SK-N-SH treated with all-trans-retinoic acid at 6 μM for 48 hours (cell line): ENCODE measurements around the gene GAA.

ENCODE experiments used
- ARNTL ChIP-seq: fragments of 450-650 bp; formaldehyde crosslinking; IDR thresholded peaks from 2 replicates; pipeline ENCODE4 v1.5.0; 2020; ENCODE audit warnings: low read depth, mild to moderate bottlenecking, moderate library complexity, borderline replicate concordance
- BACH2 ChIP-seq: fragments of 250-450 bp; sonication (Bioruptor Pico); IDR thresholded peaks from 2 replicates; pipeline ENCODE4 v1.9.0; 2021; ENCODE audit warnings: mild to moderate bottlenecking, borderline replicate concordance
- ESRRG ChIP-seq: fragments of 250-450 bp; sonication (Bioruptor Pico); IDR thresholded peaks from 2 replicates; pipeline ENCODE4 v1.6.1; 2021; ENCODE audit warnings: mild to moderate bottlenecking
- GLIS3 ChIP-seq: fragments of 250-450 bp; sonication (Bioruptor Pico); IDR thresholded peaks from 2 replicates; pipeline ENCODE4 v1.5.0; 2020; ENCODE audit warnings: mild to moderate bottlenecking, moderate library complexity
- OSR1 ChIP-seq: fragments of 250-450 bp; sonication (Bioruptor Pico); IDR thresholded peaks from 2 replicates; pipeline ENCODE4 v1.8.0; 2022; ENCODE audit warnings: moderate library complexity, mild to moderate bottlenecking, inconsistent platforms
- ZNF8 ChIP-seq: fragments of 450-650 bp; formaldehyde crosslinking; IDR thresholded peaks from 2 replicates; pipeline ENCODE4 v1.5.0; 2020; ENCODE audit warnings: mild to moderate bottlenecking, moderate library complexity
- TF ChIP-seq, protein P1 (sequence below): fragments of 250-450 bp; sonication (Bioruptor Pico); IDR thresholded peaks from 2 replicates; pipeline ENCODE4 v1.8.0; 2020; ENCODE audit warnings: mild to moderate bottlenecking, moderate library complexity, borderline replicate concordance
- TF ChIP-seq, protein P2 (sequence below): fragments of 250-450 bp; sonication (Bioruptor Pico); IDR thresholded peaks from 2 replicates; pipeline ENCODE4 v1.5.1; 2020; ENCODE audit warnings: low read depth, mild to moderate bottlenecking, moderate library complexity
- TF ChIP-seq, protein P3 (sequence below): fragments of 250-450 bp; sonication (Bioruptor Pico); IDR thresholded peaks from 2 replicates; pipeline ENCODE4 v1.5.1; 2021; ENCODE audit warnings: mild to moderate bottlenecking, moderate library complexity

DNA sequence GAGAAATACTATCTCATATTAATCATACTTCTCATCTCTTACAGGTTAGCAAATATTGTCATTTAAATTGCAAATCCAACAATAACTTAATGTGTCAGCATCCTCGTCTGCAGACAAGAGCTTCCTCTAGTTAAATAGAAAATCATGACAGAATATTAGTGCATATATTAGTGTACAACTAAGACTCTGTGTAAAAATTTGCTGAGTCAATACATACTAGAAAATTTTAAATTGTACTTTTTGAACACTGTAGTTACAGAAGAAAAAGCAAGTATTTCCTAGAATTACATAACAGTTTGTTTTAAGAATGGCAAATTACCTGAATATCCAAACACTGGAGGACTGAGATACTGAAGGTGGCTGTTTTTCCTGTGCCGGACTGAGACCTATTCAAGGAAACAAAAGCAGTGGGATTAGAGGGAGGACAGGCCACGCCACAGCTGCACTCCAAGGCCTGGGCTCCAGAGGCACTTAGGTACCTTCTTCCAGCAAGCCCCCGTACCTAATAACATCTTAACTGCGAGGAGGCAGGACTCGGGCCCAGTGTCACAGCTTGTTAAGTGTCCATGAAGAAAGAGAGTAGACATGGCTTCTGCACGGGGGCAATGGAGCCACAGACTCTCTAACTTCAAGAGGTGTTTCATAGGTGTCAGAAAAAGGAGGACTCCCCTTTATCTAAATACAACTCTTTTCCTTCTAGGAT is 40.2 kb downstream of the GAA start:
- no peak for TF ChIP-seq ZNF8 (CRISPR knock-in tag)
- no peak for TF ChIP-seq ARNTL (CRISPR knock-in tag)
- TF ChIP-seq, protein P1, sequence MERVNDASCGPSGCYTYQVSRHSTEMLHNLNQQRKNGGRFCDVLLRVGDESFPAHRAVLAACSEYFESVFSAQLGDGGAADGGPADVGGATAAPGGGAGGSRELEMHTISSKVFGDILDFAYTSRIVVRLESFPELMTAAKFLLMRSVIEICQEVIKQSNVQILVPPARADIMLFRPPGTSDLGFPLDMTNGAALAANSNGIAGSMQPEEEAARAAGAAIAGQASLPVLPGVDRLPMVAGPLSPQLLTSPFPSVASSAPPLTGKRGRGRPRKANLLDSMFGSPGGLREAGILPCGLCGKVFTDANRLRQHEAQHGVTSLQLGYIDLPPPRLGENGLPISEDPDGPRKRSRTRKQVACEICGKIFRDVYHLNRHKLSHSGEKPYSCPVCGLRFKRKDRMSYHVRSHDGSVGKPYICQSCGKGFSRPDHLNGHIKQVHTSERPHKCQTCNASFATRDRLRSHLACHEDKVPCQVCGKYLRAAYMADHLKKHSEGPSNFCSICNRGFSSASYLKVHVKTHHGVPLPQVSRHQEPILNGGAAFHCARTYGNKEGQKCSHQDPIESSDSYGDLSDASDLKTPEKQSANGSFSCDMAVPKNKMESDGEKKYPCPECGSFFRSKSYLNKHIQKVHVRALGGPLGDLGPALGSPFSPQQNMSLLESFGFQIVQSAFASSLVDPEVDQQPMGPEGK (CRISPR knock-in tag) = no peak
- no peak for TF ChIP-seq BACH2 (CRISPR knock-in tag)
- TF ChIP-seq OSR1 (CRISPR knock-in tag) = no peak
- TF ChIP-seq, protein P2, sequence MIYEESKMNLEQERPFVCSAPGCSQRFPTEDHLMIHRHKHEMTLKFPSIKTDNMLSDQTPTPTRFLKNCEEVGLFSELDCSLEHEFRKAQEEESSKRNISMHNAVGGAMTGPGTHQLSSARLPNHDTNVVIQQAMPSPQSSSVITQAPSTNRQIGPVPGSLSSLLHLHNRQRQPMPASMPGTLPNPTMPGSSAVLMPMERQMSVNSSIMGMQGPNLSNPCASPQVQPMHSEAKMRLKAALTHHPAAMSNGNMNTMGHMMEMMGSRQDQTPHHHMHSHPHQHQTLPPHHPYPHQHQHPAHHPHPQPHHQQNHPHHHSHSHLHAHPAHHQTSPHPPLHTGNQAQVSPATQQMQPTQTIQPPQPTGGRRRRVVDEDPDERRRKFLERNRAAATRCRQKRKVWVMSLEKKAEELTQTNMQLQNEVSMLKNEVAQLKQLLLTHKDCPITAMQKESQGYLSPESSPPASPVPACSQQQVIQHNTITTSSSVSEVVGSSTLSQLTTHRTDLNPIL = no peak
- no peak for TF ChIP-seq GLIS3 (CRISPR knock-in tag)
- TF ChIP-seq, protein P3, sequence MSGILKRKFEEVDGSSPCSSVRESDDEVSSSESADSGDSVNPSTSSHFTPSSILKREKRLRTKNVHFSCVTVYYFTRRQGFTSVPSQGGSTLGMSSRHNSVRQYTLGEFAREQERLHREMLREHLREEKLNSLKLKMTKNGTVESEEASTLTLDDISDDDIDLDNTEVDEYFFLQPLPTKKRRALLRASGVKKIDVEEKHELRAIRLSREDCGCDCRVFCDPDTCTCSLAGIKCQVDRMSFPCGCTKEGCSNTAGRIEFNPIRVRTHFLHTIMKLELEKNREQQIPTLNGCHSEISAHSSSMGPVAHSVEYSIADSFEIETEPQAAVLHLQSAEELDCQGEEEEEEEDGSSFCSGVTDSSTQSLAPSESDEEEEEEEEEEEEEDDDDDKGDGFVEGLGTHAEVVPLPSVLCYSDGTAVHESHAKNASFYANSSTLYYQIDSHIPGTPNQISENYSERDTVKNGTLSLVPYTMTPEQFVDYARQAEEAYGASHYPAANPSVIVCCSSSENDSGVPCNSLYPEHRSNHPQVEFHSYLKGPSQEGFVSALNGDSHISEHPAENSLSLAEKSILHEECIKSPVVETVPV (CRISPR knock-in tag) = no peak
- no peak for TF ChIP-seq ESRRG (CRISPR knock-in tag)
